GM12864 (cell line): ENCODE measurements around the gene EYA2.

Experiments used
- DNase-seq: peaks from one replicate; pipeline ENCODE4 v3.0.0-alpha.2; 2011; ENCODE audit warnings: low read depth
- H3K4me3 ChIP-seq: 2 replicates; pipeline ENCODE4 v1.5.1; 2011; ENCODE audit warnings: mild to moderate bottlenecking, low read depth, low read length, control low read depth
- TF ChIP-seq, protein P1 (sequence below): IDR thresholded peaks from 2 replicates; pipeline ENCODE4 v1.5.1; 2011; ENCODE audit warnings: low read depth, mild to moderate bottlenecking, moderate library complexity, low read length, control low read depth, inconsistent platforms; ENCODE audit errors: missing control alignments

EYA2 gene

DNA sequence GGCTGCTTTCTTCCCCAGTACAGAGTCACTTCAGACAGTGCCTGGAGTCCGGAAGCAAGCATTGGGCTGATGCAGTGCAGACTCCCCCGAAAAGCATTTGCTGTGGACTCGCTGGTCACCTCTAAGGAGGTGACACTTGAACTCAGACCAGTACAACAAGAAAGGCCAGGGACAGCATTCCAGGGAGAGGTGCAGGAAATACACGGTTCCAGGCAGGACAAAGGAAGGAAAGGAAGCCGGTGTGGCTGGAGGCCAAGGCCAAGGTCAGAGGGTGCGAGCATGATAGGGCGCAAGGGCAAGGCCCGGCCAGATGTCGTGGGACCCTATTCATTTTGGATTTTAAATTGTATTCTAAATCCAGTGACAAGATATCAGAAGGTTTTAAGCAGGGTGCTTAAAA lies 300.9 kb downstream of the EYA2 start:
- TF ChIP-seq, protein P1, sequence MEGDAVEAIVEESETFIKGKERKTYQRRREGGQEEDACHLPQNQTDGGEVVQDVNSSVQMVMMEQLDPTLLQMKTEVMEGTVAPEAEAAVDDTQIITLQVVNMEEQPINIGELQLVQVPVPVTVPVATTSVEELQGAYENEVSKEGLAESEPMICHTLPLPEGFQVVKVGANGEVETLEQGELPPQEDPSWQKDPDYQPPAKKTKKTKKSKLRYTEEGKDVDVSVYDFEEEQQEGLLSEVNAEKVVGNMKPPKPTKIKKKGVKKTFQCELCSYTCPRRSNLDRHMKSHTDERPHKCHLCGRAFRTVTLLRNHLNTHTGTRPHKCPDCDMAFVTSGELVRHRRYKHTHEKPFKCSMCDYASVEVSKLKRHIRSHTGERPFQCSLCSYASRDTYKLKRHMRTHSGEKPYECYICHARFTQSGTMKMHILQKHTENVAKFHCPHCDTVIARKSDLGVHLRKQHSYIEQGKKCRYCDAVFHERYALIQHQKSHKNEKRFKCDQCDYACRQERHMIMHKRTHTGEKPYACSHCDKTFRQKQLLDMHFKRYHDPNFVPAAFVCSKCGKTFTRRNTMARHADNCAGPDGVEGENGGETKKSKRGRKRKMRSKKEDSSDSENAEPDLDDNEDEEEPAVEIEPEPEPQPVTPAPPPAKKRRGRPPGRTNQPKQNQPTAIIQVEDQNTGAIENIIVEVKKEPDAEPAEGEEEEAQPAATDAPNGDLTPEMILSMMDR, result no peak
- no peak for DNase-seq

DNA sequence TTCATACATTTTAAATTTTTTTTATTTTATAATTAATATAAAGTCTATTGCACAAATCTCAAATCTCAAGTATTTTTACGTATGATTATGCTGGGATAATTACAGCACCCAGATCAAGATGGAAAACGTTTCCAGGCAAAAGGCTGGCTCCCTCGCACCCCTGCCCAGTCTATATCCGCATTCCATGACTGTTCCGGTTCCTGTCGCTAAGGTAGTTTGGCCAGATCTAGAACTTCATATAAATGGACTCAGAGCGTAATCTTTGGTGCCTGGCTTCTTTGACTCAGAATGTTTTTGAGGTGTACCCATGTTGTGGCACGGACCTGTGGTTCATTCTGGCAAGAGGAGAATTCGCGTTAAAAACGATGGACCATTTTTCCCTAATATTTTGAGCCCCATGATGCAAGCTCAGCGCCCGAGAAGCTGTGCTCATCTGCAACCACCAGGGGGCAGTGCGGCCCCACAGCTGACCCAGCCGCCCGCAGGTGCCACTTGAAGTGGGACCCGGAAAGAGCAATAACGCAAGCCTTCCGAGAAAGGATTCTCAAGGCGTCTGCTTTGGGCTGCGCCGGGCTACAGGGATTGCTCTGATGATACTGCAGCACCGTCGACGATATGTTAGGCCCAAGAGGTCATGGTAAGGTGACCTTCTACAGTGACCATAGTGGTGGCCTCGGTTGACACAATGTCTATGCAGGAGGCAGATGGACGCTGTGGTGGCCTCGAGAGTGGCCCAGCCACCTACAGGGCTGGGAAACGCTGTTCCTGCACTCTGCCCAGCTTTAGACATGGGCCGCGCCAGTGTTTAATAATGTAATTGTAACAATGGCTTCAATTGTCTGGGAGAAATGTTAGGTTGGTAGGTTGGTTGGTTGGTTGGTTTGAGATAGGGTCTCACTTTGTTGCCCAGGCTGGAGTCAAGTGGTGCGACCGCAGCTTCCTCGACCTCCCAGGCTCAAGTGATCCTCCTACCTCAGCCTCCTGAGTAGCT lies 301.7 kb downstream of the EYA2 start:
- TF ChIP-seq, protein P1, result peak; percentile 91
- DNase-seq, result peak; percentile 33
- H3K4me3 ChIP-seq, result no peak overlapping the region

More for the DNA sequence above, 300.9 kb downstream of the EYA2 start:
- no peak overlapping the region for H3K4me3 ChIP-seq

DNA sequence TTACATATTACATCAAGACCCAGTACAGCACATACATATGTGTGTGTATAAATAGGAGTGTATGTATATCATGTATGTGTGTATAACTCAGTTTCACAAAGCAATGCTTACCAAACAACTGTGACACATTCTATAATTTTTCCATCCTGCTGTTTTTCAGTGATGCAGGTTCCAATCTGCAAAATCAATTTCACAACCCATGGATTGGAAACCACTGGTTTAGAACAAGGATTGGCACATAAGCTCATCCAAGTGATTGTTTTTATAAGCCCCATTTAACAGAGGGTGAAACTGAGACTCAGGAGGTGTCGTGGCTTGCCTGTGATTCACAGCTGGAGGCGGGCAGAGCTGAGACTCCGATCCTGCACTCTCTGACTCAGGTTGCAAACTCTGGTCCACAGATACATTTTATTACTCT lies 303.6 kb downstream of the EYA2 start:
- DNase-seq, result no peak
- no peak overlapping the region for H3K4me3 ChIP-seq
- TF ChIP-seq, protein P1, result no peak

DNA sequence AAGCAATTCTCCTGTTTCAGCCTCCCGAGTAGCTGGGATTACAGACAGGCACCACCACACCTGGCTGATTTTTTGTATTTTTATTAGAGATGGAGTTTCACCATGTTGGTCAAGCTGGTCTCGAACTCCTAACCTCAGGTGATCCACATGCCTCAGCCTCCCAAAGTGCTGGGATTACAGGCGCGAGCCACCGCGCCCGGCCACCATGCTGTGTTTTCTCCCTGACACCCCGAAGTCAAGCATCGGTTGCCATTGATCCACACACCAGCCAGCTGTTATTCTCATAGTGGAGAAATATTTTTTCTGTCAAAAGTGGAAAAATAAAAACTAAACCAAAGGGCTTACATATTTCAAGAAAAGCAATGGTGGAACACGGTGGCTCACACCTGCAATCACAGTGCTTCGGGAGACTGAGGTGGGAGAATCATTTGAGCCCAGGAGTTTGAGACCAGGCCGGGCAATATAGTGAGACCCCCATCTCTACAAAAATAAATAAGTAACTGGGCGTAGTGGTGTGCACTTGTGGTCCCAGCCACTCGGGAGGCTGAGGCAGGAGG lies 304.4 kb downstream of the EYA2 start:
- DNase-seq, result no peak
- H3K4me3 ChIP-seq, result no peak overlapping the region
- TF ChIP-seq, protein P1, result no peak

DNA sequence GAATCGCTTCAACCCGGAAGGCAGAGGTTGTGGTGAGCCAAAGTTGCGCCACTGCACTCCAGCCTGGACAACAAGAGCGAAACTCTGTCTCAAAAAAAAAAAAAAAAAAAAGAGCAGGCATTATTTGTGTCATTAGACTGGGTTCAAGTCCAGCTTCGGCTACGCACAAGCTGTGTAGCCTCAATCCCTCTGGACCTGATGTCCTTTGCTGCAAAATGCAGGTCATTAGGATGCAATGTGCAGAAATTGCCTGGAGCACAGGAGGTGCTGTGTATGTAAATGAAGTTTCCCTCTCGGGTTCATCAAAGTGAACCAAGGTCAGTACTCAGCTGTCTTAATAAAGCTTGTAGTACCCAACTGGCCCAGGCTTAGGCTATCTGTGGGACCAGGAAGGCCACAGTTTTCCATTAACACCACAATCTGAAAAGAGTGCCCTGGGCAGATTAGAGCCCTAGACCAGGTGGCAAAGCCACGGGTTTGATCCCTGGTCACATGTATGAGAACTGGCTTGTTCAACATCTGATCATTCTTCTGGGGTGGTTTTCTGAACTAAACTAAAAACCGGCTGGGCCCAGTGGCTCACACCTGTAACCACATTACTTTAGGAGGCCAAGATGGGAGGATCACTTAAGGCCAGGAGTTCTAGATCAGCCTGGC lies 306.6 kb downstream of the EYA2 start:
- DNase-seq, result no peak
- TF ChIP-seq, protein P1, result no peak
- H3K4me3 ChIP-seq, result no peak overlapping the region

DNA sequence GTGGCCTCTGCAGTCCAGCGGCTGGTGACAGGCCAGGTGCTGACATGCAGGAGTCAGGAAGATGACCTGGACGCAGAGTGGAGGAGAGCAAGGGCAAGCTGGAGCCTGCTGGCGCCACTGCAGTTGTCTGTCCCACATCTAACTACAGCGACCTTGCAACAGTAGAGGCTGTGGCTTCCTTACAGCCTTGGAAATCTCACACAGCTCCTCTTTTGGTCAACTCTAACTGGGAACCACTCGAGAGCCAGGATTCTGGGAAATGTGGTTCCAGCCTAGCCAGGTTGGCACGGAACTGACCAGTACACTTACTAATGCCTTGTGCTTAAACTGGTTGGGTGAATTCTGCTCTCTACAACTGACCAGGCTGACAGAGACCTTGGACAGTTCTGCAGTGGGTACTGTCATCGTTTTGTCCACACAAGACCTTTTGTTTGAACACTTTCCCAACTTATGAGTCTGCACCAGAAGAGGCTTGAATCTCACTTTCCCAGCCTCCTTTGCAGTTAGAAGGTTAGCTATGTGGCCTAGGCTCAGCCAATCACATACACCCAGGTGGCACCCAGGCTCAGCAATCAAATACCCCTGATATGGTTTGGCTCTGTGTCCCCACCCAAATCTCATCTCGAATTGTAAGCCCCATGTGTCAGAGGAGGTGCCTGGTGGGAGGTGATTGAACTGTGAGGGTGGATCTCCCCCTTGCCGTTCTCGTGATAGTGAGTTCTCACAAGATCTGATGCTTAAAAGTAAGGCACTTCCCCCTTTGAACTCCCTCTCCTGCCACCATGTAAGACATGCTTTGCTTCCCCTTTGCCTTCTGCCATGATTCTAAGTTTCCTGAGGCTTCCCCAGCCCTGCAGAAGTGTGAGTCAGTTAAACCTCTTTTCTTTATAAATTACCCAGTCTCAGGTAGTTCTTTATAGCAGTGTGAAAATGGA lies 308.4 kb downstream of the EYA2 start:
- TF ChIP-seq, protein P1, result no peak
- no peak for DNase-seq
- H3K4me3 ChIP-seq, result no peak overlapping the region
